HG03521 (cell line): ENCODE results near the gene GRIA4.

Source experiments
- ATAC-seq: cut with Tn5 transposase; IDR thresholded peaks from one replicate; pipeline ENCODE4 v1.9.1; 2021; ENCODE audit warnings: mild to moderate bottlenecking, moderate library complexity; ENCODE audit not compliant: unreplicated experiment

The GRIA4 gene

DNA sequence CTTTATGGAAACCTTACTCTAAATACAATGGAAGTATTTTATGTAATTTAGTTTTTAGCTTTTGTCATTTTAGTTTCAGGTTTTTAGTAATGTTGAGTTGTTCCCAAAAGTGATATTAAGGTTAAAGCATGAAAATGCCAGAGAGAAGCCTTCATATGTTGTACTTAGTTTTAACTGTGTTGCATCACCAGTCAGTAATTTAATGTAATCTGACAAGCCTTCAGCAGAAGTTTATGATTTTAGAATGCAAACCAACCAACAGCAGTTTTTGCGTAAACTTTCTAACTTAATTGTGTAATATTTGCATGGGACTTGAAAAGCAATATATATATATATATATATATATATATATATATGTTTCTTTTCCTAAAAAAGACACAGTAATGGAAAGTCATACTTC is 301.6 kb downstream of the GRIA4 start:
- no peak for ATAC-seq

DNA sequence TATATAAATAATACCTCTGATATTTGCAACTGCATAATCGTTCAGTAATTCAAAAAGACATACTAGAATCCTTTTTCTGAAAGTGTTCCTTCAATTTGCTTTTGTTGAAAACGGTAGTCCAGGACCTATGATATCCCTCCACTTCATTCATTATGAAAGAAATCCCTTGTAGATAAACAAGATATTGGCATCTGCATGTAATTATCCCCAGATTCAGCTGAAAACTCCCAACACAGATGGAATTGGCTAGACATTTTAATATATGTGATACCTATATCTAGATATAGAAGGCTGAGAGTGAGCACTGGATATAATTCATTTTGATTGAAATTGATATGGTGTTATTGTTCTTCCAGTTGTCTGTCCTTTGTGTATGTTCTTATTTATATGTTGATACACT is 302.8 kb downstream of the GRIA4 start:
- ATAC-seq, result no peak

DNA sequence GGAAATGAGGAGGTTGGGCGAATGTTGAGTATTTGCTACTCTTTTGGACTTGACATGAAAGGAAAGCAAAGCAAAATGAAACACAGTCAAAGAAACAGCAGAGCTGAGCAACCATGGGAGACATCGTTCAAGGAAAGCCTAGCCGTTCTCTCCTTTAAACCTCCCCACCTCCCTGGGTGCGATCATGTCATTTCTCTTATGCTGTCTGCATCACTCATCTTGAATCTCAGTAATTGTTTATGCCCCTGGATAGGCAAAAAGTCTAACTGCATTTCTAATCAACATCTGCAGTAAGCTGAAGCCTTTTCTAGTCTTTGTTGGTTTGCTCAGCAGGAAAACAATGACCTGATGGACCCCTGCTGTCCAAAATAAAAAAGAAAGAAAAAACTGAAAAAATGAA is 305.1 kb downstream of the GRIA4 start:
- ATAC-seq, result no peak

DNA sequence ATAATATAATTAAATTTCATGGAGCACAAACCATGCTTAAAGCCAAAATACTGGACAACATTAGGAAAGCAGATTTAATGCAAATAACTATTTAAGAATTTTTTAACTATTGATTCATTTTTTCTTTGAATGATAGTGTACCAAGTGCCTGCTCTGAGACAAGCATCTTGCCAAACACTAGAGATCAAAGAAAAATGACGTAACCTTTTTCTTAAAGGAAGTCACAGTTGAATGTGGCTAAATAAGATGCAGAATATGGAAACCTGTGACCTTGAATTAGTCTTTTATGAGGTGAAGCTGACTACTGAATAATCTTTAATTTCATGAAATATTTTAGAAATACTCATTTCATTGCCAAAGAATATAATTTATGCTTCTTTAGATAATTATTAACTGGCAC is 308.2 kb downstream of the GRIA4 start:
- no peak for ATAC-seq

DNA sequence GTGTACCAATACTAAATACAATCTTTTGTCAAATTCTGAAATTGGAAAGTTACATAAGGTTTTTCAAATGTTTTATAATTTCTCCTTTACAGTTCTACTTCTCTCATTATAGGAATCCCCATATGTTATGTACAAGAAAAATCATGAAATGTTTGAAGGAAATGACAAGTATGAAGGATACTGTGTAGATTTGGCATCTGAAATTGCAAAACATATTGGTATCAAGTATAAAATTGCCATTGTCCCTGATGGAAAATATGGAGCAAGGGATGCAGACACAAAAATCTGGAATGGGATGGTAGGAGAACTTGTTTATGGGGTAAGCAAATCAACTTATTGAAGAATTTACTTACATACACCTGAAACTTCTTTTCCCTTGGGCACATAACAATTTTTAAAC is 308.7 kb downstream of the GRIA4 start:
- no peak for ATAC-seq

DNA sequence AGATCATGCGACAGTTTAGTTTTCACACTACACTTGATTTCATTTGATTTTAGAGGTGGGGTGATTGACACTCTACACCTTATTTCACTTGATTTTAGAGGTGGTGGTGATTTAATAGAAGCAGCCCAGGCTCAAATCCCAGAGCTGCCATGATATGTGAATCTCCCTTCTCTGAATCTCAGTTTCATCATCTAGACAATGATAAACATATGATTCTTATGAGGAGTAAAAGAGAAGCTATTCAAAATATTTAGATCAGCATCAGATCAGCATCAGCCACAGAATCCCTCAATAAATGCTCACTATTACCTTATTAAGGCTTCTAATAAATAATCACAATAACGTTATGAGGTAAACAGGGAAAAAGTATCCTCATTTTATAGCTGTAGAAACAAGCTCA is 313.4 kb downstream of the GRIA4 start:
- ATAC-seq, result no peak

DNA sequence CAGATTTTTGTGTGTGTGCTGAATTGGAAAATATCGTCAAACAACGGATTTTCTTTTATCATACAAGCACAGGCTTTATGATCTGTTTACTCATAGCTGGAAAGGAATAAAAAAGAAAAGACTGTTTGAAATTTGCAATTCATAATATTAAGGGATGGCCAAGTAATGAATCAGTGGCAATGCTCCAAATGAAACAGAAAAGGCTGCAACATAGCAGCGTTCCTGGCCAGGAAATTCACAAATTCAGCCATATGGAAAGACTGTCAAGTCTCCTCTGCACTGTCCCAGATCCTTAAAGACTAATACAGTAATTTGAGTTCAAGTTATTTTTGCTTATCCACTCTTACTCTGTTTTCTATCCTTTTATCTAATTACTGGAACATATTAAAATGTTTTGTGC is 313.9 kb downstream of the GRIA4 start:
- ATAC-seq, result no peak

DNA sequence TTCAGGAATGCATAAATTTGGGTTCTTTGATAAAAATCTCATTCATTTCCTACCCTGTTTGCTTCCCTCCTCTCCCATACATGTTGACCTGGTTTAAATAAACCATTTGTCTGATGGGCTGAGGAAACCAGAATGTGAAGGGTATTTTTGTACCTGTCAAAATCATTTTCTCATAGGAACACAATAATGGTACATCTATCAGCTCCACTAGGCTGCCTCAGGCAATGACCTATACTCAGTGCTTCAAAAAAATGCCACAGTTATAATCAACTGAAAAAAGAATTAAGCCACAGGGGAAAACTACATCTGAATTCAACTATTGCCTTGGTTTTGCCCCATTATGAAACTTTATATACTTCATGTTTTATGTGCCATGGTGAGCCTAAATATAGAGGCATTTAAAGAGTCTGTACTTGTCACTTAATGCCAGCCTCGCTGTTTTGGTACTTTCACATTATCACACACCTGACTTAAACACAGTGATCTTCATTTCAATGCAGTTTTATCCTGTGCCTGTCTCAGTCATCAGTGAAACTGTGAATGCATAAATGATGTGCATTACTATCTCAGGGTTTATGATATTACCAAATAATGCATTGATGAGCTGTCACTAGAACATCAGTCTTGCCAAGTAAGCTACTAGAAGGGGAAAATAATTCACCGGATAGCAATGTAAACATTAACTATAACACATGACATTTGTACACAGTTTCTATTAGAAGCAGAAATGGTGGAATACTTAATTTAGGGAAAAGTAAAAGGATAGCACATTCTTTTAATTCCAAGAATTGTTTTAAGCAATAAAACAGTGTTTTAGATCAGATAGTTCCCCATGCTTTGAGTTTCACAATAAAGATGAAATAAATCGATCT is 319.4 kb downstream of the GRIA4 start:
- ATAC-seq, result no peak

DNA sequence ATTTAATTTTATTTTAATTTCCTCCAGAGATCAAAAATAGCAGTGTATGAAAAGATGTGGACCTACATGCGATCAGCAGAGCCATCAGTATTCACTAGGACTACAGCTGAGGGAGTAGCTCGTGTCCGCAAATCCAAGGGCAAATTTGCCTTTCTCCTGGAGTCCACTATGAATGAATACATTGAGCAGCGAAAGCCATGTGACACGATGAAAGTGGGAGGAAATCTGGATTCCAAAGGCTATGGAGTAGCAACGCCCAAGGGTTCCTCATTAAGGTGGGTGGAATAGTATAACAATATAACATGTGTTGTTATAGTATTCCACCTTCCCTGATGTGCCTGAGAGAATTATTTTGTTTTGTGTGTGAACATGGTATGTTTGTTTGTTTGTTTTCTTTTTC is 323.8 kb downstream of the GRIA4 start:
- ATAC-seq, result no peak

DNA sequence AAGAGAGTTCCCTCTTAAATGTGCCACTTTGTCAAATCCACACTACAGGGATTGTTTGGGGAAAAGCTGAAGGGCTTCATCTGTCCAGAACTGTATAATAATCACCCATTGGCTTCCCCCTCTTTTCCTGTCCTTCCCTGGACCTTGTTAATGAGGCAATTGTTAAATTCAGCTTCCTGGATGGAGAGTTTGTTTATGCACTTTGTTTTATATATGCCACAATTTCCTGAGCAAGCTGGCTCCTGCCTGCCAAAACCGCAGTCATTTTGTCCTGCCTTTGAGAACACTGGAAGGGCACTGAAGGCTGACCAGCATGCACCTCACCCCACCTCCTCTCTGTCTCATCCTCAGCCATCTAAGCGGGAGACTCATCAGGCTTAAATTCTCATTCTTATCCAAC is 325.9 kb downstream of the GRIA4 start:
- ATAC-seq, result no peak

DNA sequence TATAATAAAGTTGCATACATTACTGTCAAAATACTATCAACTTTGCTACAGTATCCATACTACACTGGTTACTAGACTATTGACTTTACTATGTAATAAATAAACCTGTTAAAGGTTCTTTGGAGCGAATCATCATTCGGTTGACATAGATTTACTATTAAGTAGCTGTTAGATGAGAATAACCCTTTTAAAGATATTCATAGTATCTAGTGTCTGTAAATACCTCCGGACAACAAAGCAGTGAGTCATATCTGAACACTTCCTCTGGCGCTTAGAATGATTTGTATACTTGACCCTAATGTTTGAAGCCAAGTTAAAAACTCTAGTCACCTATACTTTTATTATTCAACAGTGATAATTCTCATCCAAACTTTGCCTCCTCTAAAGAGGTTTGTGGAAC is 327.5 kb downstream of the GRIA4 start:
- no peak for ATAC-seq

DNA sequence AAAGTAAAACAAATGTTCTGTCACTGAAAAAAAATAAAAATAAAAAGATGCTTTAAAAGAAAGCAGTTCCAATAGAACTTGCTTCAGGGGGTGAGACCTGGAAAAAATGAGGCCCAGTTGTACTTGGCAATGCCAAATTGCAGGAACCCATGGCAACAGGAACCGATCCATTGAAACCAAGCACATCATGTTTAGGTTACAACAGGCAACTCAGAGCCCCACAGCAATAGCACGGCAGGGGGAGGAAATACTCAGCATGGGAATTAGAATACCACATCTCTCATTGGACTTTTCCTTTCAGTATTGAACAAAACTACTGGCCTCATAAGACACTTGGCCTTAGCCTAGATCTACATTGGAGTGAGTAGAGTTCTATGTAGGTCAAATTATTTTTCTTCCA is 327.9 kb downstream of the GRIA4 start:
- no peak for ATAC-seq

DNA sequence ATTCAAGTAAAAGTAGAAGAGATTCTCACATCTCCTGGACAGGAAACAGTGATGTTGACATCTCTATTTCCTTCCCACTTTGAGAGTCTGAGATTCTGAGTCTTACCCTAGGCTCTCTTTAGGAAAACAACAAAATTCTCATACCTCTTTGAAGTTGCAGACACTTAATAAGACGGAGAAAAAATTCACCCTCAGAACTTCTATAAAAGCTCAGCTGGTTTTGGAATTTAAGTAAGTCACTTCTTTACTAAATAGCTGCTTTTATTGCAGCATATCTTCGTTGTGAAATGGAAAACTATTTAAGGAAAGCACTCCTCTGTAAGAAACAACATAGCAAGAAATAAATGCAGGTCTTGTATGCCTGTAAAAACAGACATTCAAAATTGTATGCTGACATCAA is 333.0 kb downstream of the GRIA4 start:
- ATAC-seq, result no peak

DNA sequence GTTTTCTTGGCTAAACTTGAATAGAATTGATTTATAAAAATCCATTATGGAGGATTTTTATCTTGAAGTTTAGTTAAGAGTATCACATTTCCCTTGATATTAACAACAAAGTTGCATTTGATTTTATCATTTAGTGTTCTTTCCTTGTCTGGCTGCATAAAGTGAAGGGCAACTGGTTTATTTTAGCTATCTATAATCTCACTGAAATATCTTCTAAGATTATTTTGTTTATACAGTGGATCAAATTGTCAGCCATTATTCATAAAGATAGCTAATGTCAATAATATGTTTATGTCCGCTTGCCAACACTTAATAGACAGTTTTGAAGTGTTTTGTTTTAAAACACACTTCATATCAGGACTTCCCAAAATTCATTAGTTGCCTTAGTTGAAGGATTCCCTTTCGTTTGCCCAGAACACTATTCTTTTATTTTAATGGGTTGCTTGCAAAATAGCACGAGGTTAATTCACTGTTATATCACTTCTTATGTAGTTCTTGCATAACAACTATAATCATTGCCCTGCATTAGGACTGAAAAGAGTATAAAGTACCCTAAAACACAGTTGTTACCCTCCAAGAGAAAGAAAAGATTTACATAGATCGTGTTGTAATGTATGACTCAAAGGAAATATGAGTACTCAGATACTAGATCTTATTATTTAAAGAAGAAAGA is 339.2 kb downstream of the GRIA4 start:
- ATAC-seq, result no peak

DNA sequence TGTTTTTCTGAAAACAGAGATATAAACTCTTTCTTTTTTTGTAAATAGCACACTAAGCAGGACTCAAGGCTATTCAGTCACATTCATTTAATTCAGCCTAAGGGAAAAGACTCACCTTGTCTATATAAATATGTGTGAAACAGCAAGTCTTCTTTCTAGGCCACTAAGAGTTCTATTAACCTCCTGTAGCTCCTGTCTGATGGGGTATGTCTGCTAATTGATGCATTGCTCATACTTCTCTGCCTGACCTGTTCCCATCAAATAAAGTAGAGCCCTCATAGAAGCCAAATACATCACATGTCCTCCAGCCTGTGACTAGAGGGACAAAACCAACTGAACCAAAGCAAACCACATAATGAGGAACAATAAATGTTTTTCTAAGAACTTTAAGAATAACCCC is 344.0 kb downstream of the GRIA4 start:
- ATAC-seq, result no peak

DNA sequence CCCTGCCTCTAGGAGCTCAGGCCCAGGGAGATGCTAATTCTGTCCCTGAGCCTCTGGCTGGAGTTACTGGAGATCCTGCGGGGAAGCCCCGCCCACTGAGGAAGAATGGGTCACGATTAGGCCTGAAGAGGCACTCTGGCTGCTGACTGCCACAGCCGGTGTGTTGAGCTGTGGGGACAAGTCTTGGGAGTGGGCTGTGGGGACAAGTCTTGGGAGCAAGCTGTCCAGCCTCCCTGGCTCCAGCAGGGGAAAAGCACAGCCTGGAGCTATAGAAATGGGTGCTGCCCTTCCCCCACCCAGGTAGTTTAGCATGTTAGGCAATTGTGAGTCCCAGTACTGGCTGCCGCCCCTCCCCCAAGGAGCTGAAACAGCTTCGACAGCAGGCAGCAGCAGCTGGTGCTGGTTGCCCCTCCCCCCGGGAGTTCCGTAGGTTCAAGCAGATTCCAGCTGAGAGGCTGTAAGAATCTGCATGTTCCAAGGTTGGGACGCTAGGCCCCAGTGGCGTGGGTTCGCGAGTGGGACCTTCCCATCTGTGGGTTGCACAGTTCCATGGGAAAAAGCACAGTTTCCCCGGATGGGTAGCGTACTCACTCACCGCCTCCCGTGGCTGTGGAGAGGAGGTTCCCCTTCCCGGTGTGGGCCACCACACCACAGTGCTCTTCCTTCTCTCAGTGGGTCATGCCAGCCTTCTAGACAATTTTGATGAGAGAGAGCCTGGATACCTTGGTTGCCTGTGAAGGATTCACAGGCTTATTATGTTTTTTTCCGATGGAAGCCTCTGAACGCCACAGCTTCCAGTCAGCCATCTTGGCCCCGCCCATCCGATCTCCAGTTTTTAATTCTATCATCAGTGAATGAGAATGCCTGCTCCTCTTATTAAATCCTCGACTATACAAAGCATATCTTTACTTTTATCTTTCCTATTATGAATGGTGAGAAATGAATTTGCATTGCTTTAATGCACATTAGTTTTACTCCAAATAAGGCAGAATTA is 350.7 kb downstream of the GRIA4 start:
- ATAC-seq, result no peak

DNA sequence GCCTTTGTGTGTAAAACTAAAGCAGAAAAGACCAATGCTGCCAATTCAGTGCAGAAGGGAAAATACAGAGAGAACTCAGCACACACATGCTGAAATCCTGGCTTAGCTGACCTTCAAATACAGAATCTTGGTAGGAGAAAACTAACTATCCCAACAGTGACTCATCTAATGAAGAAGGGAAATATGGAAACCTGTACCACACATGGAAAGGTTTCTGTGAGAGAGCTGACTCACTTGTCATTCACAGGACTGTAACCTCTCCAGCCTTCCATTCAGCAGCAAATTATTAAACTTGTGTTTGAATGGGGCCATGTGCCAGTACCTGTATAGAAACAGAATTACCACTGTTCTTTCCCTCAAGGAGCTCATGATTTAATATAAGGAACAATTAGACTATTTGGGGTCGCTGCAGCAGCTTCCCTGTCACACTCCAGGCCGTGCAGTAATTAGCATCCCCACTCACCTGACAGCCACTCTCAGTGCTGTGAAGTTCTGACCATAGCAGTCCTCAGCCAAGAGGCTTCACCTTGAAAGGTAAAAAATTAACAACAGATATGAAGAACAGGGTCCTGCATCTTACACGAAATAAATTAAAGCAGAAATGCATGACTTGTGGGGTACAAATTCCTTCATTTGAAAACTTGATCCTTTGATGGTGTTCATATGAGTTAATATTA is 358.3 kb downstream of the GRIA4 start:
- ATAC-seq, result no peak

DNA sequence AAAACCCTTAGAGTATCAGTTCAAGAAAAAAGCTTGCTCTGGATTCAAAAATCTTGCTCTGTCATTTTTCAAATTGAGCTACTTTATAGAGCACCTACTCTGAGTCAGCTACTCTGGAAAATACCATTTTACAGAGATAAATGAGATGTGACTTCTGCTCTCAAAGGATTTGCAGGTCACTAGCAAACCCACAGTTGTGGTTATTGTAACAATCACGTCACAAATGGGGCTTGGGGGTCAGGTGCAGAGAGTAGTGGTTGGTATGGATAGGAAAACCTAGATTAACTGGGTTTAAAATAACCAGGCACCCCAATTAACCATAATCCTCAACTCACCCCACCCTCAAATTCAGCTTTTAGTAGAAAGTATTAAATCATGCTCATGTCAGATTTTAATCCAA is 359.9 kb downstream of the GRIA4 start:
- ATAC-seq, result no peak

DNA sequence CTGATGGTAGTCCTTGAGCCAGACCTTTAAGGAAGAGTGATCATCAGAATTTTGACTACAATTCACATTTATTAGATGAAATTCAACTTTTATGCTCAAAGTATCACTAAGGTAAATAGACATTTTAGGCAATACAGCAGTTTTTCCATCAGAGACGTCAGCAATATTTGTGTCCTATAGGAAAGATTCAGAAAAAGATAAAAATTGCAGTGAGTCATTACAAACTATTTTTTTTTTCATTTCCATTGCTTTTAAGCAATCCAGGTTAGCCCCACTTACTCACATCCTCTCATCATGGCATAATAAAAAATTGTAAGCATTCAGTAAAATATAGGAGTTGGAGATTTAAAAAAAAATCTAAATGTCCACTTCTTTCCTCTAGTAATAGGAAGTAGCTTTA is 365.3 kb downstream of the GRIA4 start:
- ATAC-seq, result no peak

DNA sequence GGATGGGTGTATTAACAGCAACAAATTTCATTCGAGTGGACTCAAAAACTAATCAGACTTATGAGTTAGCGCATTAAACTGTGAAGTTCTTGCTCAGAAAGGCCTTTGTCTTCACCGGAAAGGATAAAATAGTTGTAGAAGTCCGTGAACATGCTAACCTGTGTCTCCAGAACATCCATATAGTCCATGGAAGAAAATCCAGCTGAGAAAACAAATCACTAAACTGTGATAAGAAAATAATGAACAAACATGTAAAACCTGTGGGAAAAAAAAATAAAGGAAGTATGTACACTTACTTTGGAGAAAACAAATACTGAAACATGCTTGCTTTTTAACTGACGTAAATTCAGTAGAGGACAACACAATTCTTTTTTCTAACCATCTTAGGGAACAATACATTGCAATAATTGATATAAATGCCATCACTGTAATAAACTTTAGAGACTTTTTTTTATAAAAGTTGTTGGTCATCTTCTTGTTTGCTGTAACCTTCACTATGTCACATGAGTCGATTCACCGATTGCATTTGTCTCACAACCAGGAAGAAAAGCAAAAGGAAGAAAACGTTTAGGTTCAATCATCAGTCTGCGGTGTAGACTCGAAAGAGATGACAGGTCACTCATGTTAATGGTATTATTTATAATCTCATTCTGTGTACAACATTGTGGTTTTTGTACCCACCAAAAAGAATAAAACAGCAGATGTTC is 370.3 kb downstream of the GRIA4 start:
- no peak for ATAC-seq
